Measurements from ENCODE around the gene ZNF609. TPM values are rescaled to one million over a fixed set of nuclear protein-coding genes. Genes with fewer than 3 reads are reported as not detected.
A peak's percentile ranks its signal among the peaks of the same experiment; 100 is the strongest.

The ZNF609 gene
- total RNA-seq, 4 donors from 2014 or later, result 10.3 to 16.5 (median 12.4) TPM

DNA sequence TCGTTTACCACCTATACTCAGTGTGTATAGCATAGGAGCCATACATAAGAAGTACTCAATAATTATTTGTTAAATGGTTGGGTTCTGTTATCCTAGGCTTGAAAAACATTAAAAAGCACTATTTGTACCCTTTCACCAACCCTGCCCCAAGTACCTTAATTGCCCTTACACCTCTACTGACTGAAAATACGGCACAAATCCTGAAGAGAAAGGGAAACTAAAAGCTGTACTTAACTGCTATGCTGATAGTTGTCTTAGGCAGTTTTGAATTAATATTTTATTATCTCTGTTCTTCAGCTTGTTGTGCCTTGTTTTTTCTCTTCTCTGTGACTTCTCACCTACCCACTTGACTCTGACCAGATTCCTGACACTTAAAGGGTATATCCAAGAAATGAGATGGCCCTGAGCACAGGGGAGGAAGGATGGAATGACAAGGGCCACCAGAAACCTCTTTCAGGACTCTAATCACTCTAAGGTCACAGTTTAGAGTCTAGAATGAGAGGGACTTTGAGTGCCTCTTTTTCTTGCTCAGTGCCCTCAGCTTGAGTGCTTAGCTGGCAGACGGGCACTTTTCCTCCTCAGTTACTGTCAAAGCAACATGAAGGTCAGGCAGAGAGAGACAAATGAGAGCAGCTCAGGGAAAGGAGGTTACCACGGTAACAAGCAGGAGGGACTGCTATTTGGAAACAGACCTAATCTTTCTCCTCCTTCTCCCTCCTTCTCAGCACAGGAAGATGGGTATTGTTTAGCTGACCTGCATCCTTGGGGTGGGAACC lies 136.5 kb downstream of the ZNF609 start:
- Histone ChIP-seq H3K36me3 (no peaks in the 10 kb centered on the region), H3K4me3 (peak overlapping the region in 1 of 4 donors; percentile 2), H3K9me3 (no peaks in the 10 kb centered on the region), H3K4me1 (peaks cover 0 to 15% of the 10 kb centered on the region in 2 donors), H3K27ac (no peak overlapping the region), H3K27me3 (no peaks in the 10 kb centered on the region)
- DNase-seq (no peak), ATAC-seq (no peak)
- in situ Hi-C loops (cut with MboI; ENCODE audit: low sequenced_read_pairs in 4 of 4), result no loop called here
- TF ChIP-seq, protein P1, sequence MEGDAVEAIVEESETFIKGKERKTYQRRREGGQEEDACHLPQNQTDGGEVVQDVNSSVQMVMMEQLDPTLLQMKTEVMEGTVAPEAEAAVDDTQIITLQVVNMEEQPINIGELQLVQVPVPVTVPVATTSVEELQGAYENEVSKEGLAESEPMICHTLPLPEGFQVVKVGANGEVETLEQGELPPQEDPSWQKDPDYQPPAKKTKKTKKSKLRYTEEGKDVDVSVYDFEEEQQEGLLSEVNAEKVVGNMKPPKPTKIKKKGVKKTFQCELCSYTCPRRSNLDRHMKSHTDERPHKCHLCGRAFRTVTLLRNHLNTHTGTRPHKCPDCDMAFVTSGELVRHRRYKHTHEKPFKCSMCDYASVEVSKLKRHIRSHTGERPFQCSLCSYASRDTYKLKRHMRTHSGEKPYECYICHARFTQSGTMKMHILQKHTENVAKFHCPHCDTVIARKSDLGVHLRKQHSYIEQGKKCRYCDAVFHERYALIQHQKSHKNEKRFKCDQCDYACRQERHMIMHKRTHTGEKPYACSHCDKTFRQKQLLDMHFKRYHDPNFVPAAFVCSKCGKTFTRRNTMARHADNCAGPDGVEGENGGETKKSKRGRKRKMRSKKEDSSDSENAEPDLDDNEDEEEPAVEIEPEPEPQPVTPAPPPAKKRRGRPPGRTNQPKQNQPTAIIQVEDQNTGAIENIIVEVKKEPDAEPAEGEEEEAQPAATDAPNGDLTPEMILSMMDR (IDR thresholded peaks at IDR 0.05 in 4 of 5, conservative IDR thresholded peaks at IDR 0.05 in 1 of 5), result no peak
- TF ChIP-seq POLR2A (IDR thresholded peaks at IDR 0.05), result no peak
- intact Hi-C loops (cut with DNase I; ENCODE audit: low total_unique reads), result no loop called here

DNA sequence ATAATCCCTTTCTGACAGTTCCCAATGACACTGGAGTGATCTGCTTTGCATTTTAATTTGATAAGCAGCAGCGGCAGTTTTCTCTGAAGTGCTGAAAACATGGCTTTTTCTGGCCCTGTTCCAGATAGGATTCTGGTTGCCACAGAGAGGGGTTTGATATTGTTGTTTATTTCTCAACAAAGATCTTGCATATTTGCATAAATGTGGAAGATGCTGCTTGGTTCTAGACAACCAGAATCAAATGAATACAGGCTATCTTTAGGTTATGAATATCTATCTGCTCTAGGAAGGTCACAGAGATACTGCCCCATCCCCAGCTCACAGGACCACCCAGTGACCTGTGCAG lies 137.1 kb downstream of the ZNF609 start:
- H3K27me3 ChIP-seq, result no peaks in the 10 kb centered on the region
- ATAC-seq (no peak), DNase-seq (no peak)
- peaks cover 0 to 19% of the 10 kb centered on the region in 2 donors for H3K4me1 ChIP-seq
- in situ Hi-C loops (cut with MboI; ENCODE audit: low sequenced_read_pairs in 4 of 4) (no loop called here), intact Hi-C loops (cut with DNase I; ENCODE audit: low total_unique reads) (no loop called here)
- H3K9me3 ChIP-seq, result no peaks in the 10 kb centered on the region
- H3K27ac ChIP-seq, result no peak overlapping the region
- no peaks in the 10 kb centered on the region for H3K36me3 ChIP-seq
- TF ChIP-seq POLR2A (IDR thresholded peaks at IDR 0.05), result no peak
- TF ChIP-seq, protein P1 (IDR thresholded peaks at IDR 0.05 in 4 of 5, conservative IDR thresholded peaks at IDR 0.05 in 1 of 5), result no peak
- H3K4me3 ChIP-seq, result peak overlapping the region in 1 of 4 donors; percentile 2

DNA sequence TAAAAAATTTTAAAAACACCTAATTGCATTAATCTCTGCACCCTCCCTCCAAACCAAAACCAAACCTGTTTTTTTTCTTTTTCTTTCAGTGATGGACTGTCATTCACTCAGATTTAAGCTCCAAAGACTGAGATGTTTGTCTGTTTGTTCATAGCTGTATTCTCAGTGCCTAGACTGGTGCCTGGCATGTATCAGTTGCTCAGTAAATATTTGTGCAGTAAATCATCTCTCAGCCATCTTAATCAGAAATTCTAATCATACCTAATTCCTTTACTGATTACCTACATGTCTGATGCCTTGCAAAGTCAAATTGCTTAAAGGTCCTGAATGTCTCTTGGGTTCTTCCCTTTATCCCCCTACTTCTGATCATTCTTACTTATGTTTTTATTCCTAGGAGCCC lies 138.8 kb downstream of the ZNF609 start:
- ATAC-seq (no peak), DNase-seq (no peak)
- TF ChIP-seq, protein P1 (IDR thresholded peaks at IDR 0.05 in 4 of 5, conservative IDR thresholded peaks at IDR 0.05 in 1 of 5), result no peak
- no peak for TF ChIP-seq POLR2A (IDR thresholded peaks at IDR 0.05)
- H3K4me3 ChIP-seq, result no peak overlapping the region
- no peak overlapping the region for H3K27ac ChIP-seq
- H3K4me1 ChIP-seq, result peaks cover 2 to 25% of the 10 kb centered on the region in 2 donors
- in situ Hi-C loops (cut with MboI; ENCODE audit: low sequenced_read_pairs in 4 of 4) (no loop called here), intact Hi-C loops (cut with DNase I; ENCODE audit: low total_unique reads) (no loop called here)
- H3K36me3 ChIP-seq, result no peaks in the 10 kb centered on the region
- H3K9me3 ChIP-seq, result no peaks in the 10 kb centered on the region
- H3K27me3 ChIP-seq, result no peaks in the 10 kb centered on the region

DNA sequence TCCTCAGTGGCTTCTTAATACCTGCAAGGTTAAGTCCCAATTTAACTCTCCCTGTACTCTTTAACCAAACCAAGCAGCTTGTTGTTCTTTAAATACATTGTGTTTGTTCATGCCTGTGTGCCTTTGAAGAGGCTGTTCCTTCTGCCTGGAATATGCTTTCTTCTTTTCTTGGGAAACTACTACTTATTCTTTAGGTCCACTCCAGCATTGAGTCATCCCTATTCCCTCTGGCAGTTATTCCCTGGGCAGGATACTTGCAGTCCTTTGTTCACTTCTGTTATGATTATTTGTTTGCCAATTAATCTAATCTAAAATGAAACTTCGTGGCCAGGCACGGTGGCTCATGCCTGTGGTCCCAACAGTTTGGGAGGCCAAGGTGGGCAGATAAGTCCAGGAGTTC lies 139.3 kb downstream of the ZNF609 start:
- intact Hi-C loops (cut with DNase I; ENCODE audit: low total_unique reads) (no loop called here), in situ Hi-C loops (cut with MboI; ENCODE audit: low sequenced_read_pairs in 4 of 4) (no loop called here)
- Histone ChIP-seq H3K4me1 (peaks cover 7 to 27% of the 10 kb centered on the region in 2 donors), H3K9me3 (no peaks in the 10 kb centered on the region), H3K36me3 (no peaks in the 10 kb centered on the region), H3K27ac (no peak overlapping the region), H3K4me3 (no peak overlapping the region), H3K27me3 (no peaks in the 10 kb centered on the region)
- TF ChIP-seq, protein P1 (IDR thresholded peaks at IDR 0.05 in 4 of 5, conservative IDR thresholded peaks at IDR 0.05 in 1 of 5), result no peak
- no peak for TF ChIP-seq POLR2A (IDR thresholded peaks at IDR 0.05)
- ATAC-seq, result no peak
- no peak for DNase-seq

Data from gastrocnemius medialis (tissue), 4 donors.